Osteocyte (in vitro differentiated cells): ENCODE measurements around the gene COMMD6. TPM values are rescaled to one million over a fixed set of nuclear protein-coding genes. Genes with fewer than 3 reads are reported as not detected.

ENCODE experiments used
- DNase-seq: peaks from one replicate; pipeline ENCODE4 v3.0.0; 2021; ENCODE audit warnings: mixed read lengths; ENCODE audit not compliant: unreplicated experiment; ENCODE audit errors: extremely low spot score
- H3K27ac Mint-ChIP-seq: one replicate; pipeline ENCODE4 v1.8.0; 2021; ENCODE audit warnings: mild to moderate bottlenecking, mixed read lengths; ENCODE audit not compliant: unreplicated experiment
- H3K27me3 Mint-ChIP-seq: one replicate; pipeline ENCODE4 v1.8.0; 2021; ENCODE audit warnings: mixed read lengths; ENCODE audit not compliant: unreplicated experiment
- H3K36me3 Mint-ChIP-seq: one replicate; pipeline ENCODE4 v1.8.0; 2021; ENCODE audit warnings: mixed read lengths; ENCODE audit not compliant: unreplicated experiment
- H3K4me1 Mint-ChIP-seq: one replicate; pipeline ENCODE4 v1.8.0; 2021; ENCODE audit warnings: mixed read lengths; ENCODE audit not compliant: unreplicated experiment
- H3K4me3 Mint-ChIP-seq: one replicate; pipeline ENCODE4 v1.8.0; 2021; ENCODE audit warnings: mild to moderate bottlenecking, moderate library complexity, mixed read lengths; ENCODE audit not compliant: unreplicated experiment
- H3K9me3 Mint-ChIP-seq: one replicate; pipeline ENCODE4 v1.8.0; 2021; ENCODE audit warnings: mixed read lengths; ENCODE audit not compliant: unreplicated experiment
- total RNA-seq: library from RNA; stranded (reverse); gene quantifications from 2 replicates; pipeline ENCODE4 v1.2.1, GENCODE V29; 2021
- TF ChIP-seq, protein P1 (sequence below): fragments of 200-600 bp; sonication (generic); IDR thresholded peaks from 2 replicates; pipeline ENCODE4 v1.5.0; 2021; ENCODE audit warnings: antibody characterized with exemption, mild to moderate bottlenecking, moderate library complexity

Gene COMMD6
- total RNA-seq, 1 donor from 2014 or later, result 124 TPM

DNA sequence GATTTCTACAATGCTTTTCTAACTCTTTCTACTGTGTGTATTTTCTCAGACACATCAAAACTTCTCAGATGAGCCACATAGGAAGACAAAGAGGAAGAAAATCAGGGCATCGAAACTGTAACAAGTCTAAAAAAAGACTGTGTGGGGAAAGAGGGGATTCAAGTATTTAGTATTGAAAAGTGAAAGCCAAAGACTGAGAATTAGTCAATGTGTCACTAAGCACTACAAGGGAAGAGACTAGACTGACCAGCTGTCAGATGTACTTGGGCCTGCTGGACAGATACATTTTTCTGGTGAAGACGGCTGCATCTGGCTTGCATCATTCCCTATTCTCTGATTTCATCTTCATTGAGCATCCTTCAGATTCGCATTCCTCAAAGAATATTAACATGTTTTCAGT, 25.4 kb downstream of the COMMD6 start:
- H3K36me3 Mint-ChIP-seq, result no peaks in the 10 kb centered on the region
- no peak for DNase-seq
- peaks cover 6% of the 10 kb centered on the region for H3K9me3 Mint-ChIP-seq
- no peak overlapping the region for H3K27ac Mint-ChIP-seq
- H3K4me1 Mint-ChIP-seq, result no peaks in the 10 kb centered on the region
- TF ChIP-seq, protein P1, sequence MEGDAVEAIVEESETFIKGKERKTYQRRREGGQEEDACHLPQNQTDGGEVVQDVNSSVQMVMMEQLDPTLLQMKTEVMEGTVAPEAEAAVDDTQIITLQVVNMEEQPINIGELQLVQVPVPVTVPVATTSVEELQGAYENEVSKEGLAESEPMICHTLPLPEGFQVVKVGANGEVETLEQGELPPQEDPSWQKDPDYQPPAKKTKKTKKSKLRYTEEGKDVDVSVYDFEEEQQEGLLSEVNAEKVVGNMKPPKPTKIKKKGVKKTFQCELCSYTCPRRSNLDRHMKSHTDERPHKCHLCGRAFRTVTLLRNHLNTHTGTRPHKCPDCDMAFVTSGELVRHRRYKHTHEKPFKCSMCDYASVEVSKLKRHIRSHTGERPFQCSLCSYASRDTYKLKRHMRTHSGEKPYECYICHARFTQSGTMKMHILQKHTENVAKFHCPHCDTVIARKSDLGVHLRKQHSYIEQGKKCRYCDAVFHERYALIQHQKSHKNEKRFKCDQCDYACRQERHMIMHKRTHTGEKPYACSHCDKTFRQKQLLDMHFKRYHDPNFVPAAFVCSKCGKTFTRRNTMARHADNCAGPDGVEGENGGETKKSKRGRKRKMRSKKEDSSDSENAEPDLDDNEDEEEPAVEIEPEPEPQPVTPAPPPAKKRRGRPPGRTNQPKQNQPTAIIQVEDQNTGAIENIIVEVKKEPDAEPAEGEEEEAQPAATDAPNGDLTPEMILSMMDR, result no peak
- H3K4me3 Mint-ChIP-seq, result no peak overlapping the region
- H3K27me3 Mint-ChIP-seq, result no peaks in the 10 kb centered on the region

DNA sequence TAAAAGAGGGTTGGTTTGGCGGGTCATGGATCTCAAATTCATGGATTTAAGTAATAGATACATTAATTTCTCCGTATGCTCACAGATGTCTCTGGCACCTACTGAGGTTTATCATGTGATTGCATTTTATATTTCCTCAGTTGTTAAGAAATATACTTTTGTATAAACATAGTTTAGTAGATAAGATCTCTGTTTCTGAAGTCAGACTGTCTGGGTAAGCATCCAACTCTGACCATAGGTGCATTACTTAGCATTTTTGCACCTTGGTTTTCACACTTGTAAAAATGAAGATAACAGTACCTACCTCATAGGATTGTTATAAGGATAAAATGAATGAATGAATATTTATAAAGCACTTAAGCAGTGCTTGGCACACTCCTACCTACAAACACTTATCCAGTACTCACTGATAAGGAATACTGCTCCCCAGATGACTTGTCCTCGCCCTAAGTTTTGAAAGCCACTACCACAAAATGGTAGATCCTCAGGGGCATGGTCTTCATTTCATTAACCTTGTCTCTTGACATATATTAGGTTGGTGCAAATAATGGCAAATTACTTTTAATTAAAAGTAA, 26.5 kb downstream of the COMMD6 start:
- no peaks in the 10 kb centered on the region for H3K4me1 Mint-ChIP-seq
- H3K36me3 Mint-ChIP-seq, result no peaks in the 10 kb centered on the region
- H3K27me3 Mint-ChIP-seq, result no peaks in the 10 kb centered on the region
- no peak overlapping the region for H3K4me3 Mint-ChIP-seq
- no peak overlapping the region for H3K27ac Mint-ChIP-seq
- TF ChIP-seq, protein P1, result no peak
- no peak for DNase-seq
- H3K9me3 Mint-ChIP-seq, result peaks cover 6% of the 10 kb centered on the region

DNA sequence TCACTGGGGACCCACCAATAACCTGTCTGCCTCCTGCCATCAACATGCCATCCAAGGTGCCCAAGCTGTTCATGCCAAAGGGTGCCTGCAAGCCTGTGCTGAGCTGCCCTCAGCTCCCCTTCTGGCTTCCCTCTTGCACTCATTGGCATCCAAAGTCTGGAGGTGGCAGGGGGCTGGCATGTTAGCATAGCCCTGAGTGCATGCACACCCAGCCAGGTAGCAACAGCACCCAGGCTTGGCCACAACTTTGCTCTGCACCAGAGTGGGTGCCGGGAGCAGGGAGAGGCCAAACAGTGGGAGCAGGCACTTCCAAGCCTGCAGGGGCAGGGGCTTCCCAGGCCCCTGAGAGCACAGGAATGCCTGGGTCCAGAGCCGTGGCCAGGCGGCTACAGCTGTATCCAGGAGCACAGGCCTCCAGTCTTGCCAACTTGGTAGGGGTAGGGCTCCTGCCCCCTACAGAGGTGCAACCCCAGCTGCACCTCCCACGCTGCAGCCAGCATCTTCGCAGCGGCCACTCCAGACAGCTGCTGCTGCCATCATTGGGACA, 29.6 kb downstream of the COMMD6 start:
- H3K4me3 Mint-ChIP-seq, result no peak overlapping the region
- H3K36me3 Mint-ChIP-seq, result no peaks in the 10 kb centered on the region
- peaks cover 3% of the 10 kb centered on the region for H3K4me1 Mint-ChIP-seq
- H3K27me3 Mint-ChIP-seq, result no peaks in the 10 kb centered on the region
- TF ChIP-seq, protein P1, result no peak
- H3K9me3 Mint-ChIP-seq, result no peaks in the 10 kb centered on the region
- no peak overlapping the region for H3K27ac Mint-ChIP-seq
- no peak for DNase-seq

GRCh38 chr13:75507027-75508001, 30.3 kb downstream of the COMMD6 start:
- Mint-ChIP-seq H3K4me3 (no peak overlapping the region), H3K27ac (no peak overlapping the region), H3K36me3 (no peaks in the 10 kb centered on the region)

More at GRCh38 chr13:75507027-75508001, 30.3 kb downstream of the COMMD6 start:
- TF ChIP-seq, protein P1, result no peak
- no peaks in the 10 kb centered on the region for H3K27me3 Mint-ChIP-seq
- peaks cover 3% of the 10 kb centered on the region for H3K4me1 Mint-ChIP-seq
- H3K9me3 Mint-ChIP-seq, result no peaks in the 10 kb centered on the region
- no peak for DNase-seq
